Lower leg skin (tissue), 4 donors: ENCODE data around the gene RAP2A. TPM values are rescaled to one million over a fixed set of nuclear protein-coding genes. Genes with fewer than 3 reads are reported as not detected.

Experiments used
- DNase-seq, 2 donors: peaks; one replicate each; pipeline ENCODE4 v3.0.0-alpha.2; 2019; ENCODE audit warnings: low spot score in 2 of 2
- H3K4me3 ChIP-seq: fragments of 200-600 bp; sonication (generic); 2 replicates; pipeline ENCODE4 v1.5.1; 2017; ENCODE audit warnings: mild to moderate bottlenecking, low read depth; ENCODE audit not compliant: poor library complexity, severe bottlenecking
- CTCF ChIP-seq, 3 donors: fragments of 450-650 bp; IDR thresholded peaks; one replicate each; pipeline ENCODE4 v1.5.1; 2016; ENCODE audit warnings: antibody characterized with exemption in 3 of 3, mild to moderate bottlenecking in 3 of 3, moderate library complexity in 2 of 3
- POLR2A ChIP-seq, 2 donors: fragments of 450-650 bp; IDR thresholded peaks; one replicate each; pipeline ENCODE4 v1.6.1; 2016 to 2017; ENCODE audit warnings: antibody characterized with exemption in 2 of 2, mild to moderate bottlenecking in 1 of 2, moderate library complexity in 1 of 2
- WGBS, 2 donors: methylation state at CpG; one replicate each; pipeline ENCODE4 v1.1.5; 2018; 5-methylcytosine and 5-hydroxymethylcytosine counted together
- intact Hi-C: fragments of 100-400 bp; cut with DNase I; formaldehyde crosslinking; loops from one replicate; pipeline ENCODE4 v1.15.0; 2023; ENCODE audit warnings: low total_unique reads
- total RNA-seq, 4 donors: library from RNA; depleted of rRNA; stranded (reverse); fragments of >200 nt; gene quantifications; one replicate each; pipeline ENCODE4 v1.1.0, GENCODE V29; 2016

Gene RAP2A
- total RNA-seq, 4 donors from 2014 or later, result 8.4 to 14.8 (median 10.3) TPM

- 89 to 95% methylated on average over 2 of the region's 2 CpGs for WGBS, 2 donors
- H3K4me3 ChIP-seq, result no peak overlapping the region
- intact Hi-C loops, result no loop called here
These were observed 25.0 kb upstream of the RAP2A start for GRCh38 chr13:97408938-97409337.

GRCh38 chr13:97411984-97412383 is 22.0 kb upstream of the RAP2A start:
- WGBS, 2 donors, result 74 to 75% methylated on average over 6 of the region's 6 CpGs
- TF ChIP-seq CTCF (IDR thresholded peaks at IDR 0.05) (no peak), POLR2A (IDR thresholded peaks at IDR 0.05) (no peak)
- intact Hi-C loops, result no loop called here
- no peak overlapping the region for H3K4me3 ChIP-seq
- no peak for DNase-seq

More at GRCh38 chr13:97408938-97409337, 25.0 kb upstream of the RAP2A start:
- no peak for DNase-seq
- TF ChIP-seq POLR2A (IDR thresholded peaks at IDR 0.05) (no peak), CTCF (IDR thresholded peaks at IDR 0.05) (no peak)

- no peak overlapping the region for H3K4me3 ChIP-seq
- TF ChIP-seq CTCF (IDR thresholded peaks at IDR 0.05) (no peak), POLR2A (IDR thresholded peaks at IDR 0.05) (no peak)
- intact Hi-C loops, result no loop called here
- WGBS, 2 donors, result 44% methylated on average over 1 of the region's 1 CpG
- DNase-seq, result no peak
These were observed 20.3 kb upstream of the RAP2A start for GRCh38 chr13:97413694-97414093.

- 63 to 69% methylated on average over 4 of the region's 4 CpGs for WGBS, 2 donors
- H3K4me3 ChIP-seq, result no peak overlapping the region
- no peak for DNase-seq
- TF ChIP-seq POLR2A (IDR thresholded peaks at IDR 0.05), result no peak
- intact Hi-C loops, result no loop called here
These were observed 19.6 kb upstream of the RAP2A start for GRCh38 chr13:97414392-97414791.

- intact Hi-C loops, result no loop called here
- WGBS, 2 donors, result 71 to 74% methylated on average over 5 of the region's 5 CpGs
- no peak overlapping the region for H3K4me3 ChIP-seq
- DNase-seq, result no peak
- no peak for TF ChIP-seq CTCF (IDR thresholded peaks at IDR 0.05)
- TF ChIP-seq POLR2A (IDR thresholded peaks at IDR 0.05), result no peak
These were observed 16.3 kb upstream of the RAP2A start for GRCh38 chr13:97417698-97418097.

GRCh38 chr13:97422118-97423054 is 11.6 kb upstream of the RAP2A start:
- intact Hi-C loops, result no loop called here
- 76 to 82% methylated on average over 8 of the region's 8 CpGs for WGBS, 2 donors
- TF ChIP-seq CTCF (IDR thresholded peaks at IDR 0.05) (no peak), POLR2A (IDR thresholded peaks at IDR 0.05) (no peak)

More at GRCh38 chr13:97422118-97423054, 11.6 kb upstream of the RAP2A start:
- DNase-seq, result no peak
- no peak overlapping the region for H3K4me3 ChIP-seq
